Adrenal gland (tissue), 12 donors: ENCODE data around the gene PRICKLE1. TPM values are rescaled to one million over a fixed set of nuclear protein-coding genes. Genes with fewer than 3 reads are reported as not detected.

Source experiments
- DNase-seq, 7 donors: peaks; one replicate each; pipeline ENCODE4 v3.0.0-alpha.2; 2019 to 2020
- H3K27ac ChIP-seq, 5 donors: fragments of 200-600 bp; sonication (generic) in 4 of 5; 1 replicate in 3 of 5; 2 replicates in 2 of 5; pipeline versions ENCODE4 v1.5.1 to v1.8.0; 2016 to 2020; ENCODE audit warnings: mild to moderate bottlenecking in 1 of 5
- H3K27me3 ChIP-seq: fragments of 200-600 bp; 2 replicates; pipeline ENCODE4 v1.8.0; 2021
- H3K36me3 ChIP-seq, 2 donors: fragments of 200-600 bp; replicated peaks in 1 of 2; 1 replicate in 1 of 2; 2 replicates in 1 of 2; pipeline versions ENCODE4 v1.5.1 to v1.8.0; 2018 to 2022
- H3K4me1 ChIP-seq, 2 donors: fragments of 200-600 bp; replicated peaks in 1 of 2; 1 replicate in 1 of 2; 2 replicates in 1 of 2; pipeline versions ENCODE4 v1.5.1 to v1.8.0; 2018 to 2021
- H3K4me3 ChIP-seq, 4 donors: fragments of 200-600 bp; sonication (generic) in 3 of 4; one replicate each; pipeline ENCODE4 v1.5.1; 2016 to 2018
- H3K9me3 ChIP-seq, 3 donors: fragments of 200-600 bp; sonication (generic) in 1 of 3; replicated peaks in 1 of 3; 1 replicate in 2 of 3; 2 replicates in 1 of 3; pipeline versions ENCODE4 v1.5.1 to v1.8.0; 2016 to 2021
- POLR2A ChIP-seq, 2 donors: fragments of 450-650 bp; IDR thresholded peaks; one replicate each; pipeline ENCODE4 v1.6.1; 2017; ENCODE audit warnings: antibody characterized with exemption in 2 of 2, mild to moderate bottlenecking in 2 of 2, moderate library complexity in 1 of 2
- WGBS, 4 donors: extraction: QIAGEN DNeasy Blood & Tissue Kit in 2 of 4; methylation state at CpG; one replicate each; pipeline versions ENCODE4 v1.1.5 to v1.1.7; 2013 to 2017; 5-methylcytosine and 5-hydroxymethylcytosine counted together
- intact Hi-C, 2 donors: fragments of 100-400 bp; cut with DNase I; formaldehyde crosslinking; loops; one replicate each; pipeline versions ENCODE4 v1.14.1 to v1.15.0; 2022 to 2023
- polyA plus RNA-seq, 3 donors: library from polyadenylated mRNA; stranded (reverse); fragments of 200-250 nt in 2 of 3; fragments of 350-450 nt in 1 of 3; fragmentation: Illumina TruSeq in 1 of 3; extraction: RNeasy Lipid Tissue Mini Kit (QIAGEN cat#74804) in 1 of 3; gene quantifications; one replicate each; pipeline ENCODE4 v1.2.3, GENCODE V29; 2013 to 2014
- total RNA-seq, 9 donors: library from RNA; depleted of rRNA in 4 of 9; stranded (reverse); fragments of >200 nt in 4 of 9; fragments of 120-200 nt in 1 of 9; fragmentation: NEBNext Ultra II Directional in 1 of 9; extraction: Animal tissue kit (Norgen Biotek cat#: 25700) in 1 of 9; gene quantifications; one replicate each; pipeline versions ENCODE4 v1.1.0 to v1.2.4, GENCODE V29; 2013 to 2023
- TF ChIP-seq, protein P1 (sequence below), 6 experiments: fragments of 450-650 bp in 4 of 6; fragments of 200-600 bp in 2 of 6; sonication (generic) in 1 of 6; IDR thresholded peaks; 1 replicate in 5 of 6; 2 replicates in 1 of 6; pipeline versions ENCODE4 v1.5.1 to v1.8.0; 2016 to 2021; ENCODE audit warnings: antibody characterized with exemption in 6 of 6, mild to moderate bottlenecking in 2 of 6, moderate library complexity in 1 of 6
- donor health status: healthy with polysubstance abuse.
- donor health status: Bipolar disorder and iron deficiency.
- donor health status: DM: yes; HTN: yes; CAD: no.
- donor health status: DM: no; HTN: no; CAD: no.
- donor health status: DM: no; HTN: no; CAD: no.
- donor health status: DM: yes; HTN: yes; CAD: no.

Gene PRICKLE1
- total and polyA plus RNA-seq, 12 donors: 1.0 to 13.2 (median 5.1) TPM

GRCh38 chr12:42446761-42447160, 142.8 kb downstream of the PRICKLE1 start:
- WGBS, 4 donors: 69 to 79% (median 72%) methylated on average over 6 of the region's 6 CpGs
- H3K4me1 ChIP-seq: peaks cover 0 to 7% of the 10 kb centered on the region in 2 donors
- no peaks in the 10 kb centered on the region for H3K27me3 ChIP-seq
- peaks cover 0 to 9% of the 10 kb centered on the region in 2 donors for H3K36me3 ChIP-seq
- no peak overlapping the region for H3K4me3 ChIP-seq
- intact Hi-C loops: no loop called here
- DNase-seq: no peak
- TF ChIP-seq, protein P1, sequence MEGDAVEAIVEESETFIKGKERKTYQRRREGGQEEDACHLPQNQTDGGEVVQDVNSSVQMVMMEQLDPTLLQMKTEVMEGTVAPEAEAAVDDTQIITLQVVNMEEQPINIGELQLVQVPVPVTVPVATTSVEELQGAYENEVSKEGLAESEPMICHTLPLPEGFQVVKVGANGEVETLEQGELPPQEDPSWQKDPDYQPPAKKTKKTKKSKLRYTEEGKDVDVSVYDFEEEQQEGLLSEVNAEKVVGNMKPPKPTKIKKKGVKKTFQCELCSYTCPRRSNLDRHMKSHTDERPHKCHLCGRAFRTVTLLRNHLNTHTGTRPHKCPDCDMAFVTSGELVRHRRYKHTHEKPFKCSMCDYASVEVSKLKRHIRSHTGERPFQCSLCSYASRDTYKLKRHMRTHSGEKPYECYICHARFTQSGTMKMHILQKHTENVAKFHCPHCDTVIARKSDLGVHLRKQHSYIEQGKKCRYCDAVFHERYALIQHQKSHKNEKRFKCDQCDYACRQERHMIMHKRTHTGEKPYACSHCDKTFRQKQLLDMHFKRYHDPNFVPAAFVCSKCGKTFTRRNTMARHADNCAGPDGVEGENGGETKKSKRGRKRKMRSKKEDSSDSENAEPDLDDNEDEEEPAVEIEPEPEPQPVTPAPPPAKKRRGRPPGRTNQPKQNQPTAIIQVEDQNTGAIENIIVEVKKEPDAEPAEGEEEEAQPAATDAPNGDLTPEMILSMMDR (IDR thresholded peaks at IDR 0.05): no peak
- no peak for TF ChIP-seq POLR2A (IDR thresholded peaks at IDR 0.05)
- no peaks in the 10 kb centered on the region for H3K9me3 ChIP-seq
- H3K27ac ChIP-seq: no peak overlapping the region

- no peak for TF ChIP-seq POLR2A (IDR thresholded peaks at IDR 0.05)
- TF ChIP-seq, protein P1 (IDR thresholded peaks at IDR 0.05): no peak
- no peaks in the 10 kb centered on the region for H3K27me3 ChIP-seq
- peaks cover 0 to 9% of the 10 kb centered on the region in 2 donors for H3K36me3 ChIP-seq
- intact Hi-C loops: no loop called here
- DNase-seq: no peak
- H3K9me3 ChIP-seq: no peaks in the 10 kb centered on the region
- no peak overlapping the region for H3K27ac ChIP-seq
- 90 to 97% (median 96%) methylated on average over 14 to 16 of the region's 16 CpGs for WGBS, 4 donors
- no peak overlapping the region for H3K4me3 ChIP-seq
- H3K4me1 ChIP-seq: peaks cover 0 to 7% of the 10 kb centered on the region in 2 donors
Measured at GRCh38 chr12:42445891-42446290, 143.7 kb downstream of the PRICKLE1 start.

DNA sequence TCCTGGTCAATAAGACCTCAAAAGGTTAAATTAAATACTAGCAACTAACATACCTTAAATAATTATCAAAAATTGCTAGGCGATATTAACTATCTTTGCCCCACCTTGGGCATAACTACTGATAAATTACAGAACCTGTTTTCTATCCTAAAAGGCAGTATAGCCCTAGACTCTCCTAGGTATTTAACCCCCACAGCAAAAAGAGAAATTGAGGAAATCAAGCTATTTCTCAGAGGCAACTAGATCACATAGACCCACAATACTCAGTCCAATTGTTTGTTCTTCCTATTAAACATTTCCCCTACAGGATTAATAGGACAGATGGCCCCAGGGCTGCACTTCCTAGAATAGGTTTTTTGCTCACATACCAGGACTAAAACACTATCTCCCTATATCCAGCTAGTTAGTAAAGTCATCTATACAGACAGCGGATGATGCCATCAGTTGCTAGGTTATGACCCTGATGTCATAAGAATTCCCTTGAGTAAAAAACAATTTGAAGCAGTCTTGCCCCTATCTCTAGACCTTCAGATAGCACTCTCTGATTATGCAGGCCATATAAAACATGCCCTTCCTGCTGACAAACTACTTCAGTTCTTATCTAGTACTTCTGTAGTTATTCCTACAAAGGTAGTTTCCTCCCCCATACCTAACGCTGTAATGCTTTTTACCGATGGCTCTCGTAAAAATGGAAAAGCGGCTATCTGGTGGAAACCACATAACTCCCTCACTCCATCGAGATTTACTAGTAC, 145.2 kb downstream of the PRICKLE1 start:
- H3K27ac ChIP-seq: no peak overlapping the region
- no peak for TF ChIP-seq POLR2A (IDR thresholded peaks at IDR 0.05)
- TF ChIP-seq, protein P1 (IDR thresholded peaks at IDR 0.05): no peak
- peaks cover 0 to 9% of the 10 kb centered on the region in 2 donors for H3K36me3 ChIP-seq
- no peak overlapping the region for H3K4me3 ChIP-seq
- no peaks in the 10 kb centered on the region for H3K27me3 ChIP-seq
- no peak for DNase-seq
- WGBS, 4 donors: 94 to 98% (median 95%) methylated on average over 7 of the region's 7 CpGs
- H3K9me3 ChIP-seq: no peaks in the 10 kb centered on the region
- H3K4me1 ChIP-seq: peaks cover 0 to under 1% of the 10 kb centered on the region in 2 donors
- intact Hi-C loops: no loop called here

DNA sequence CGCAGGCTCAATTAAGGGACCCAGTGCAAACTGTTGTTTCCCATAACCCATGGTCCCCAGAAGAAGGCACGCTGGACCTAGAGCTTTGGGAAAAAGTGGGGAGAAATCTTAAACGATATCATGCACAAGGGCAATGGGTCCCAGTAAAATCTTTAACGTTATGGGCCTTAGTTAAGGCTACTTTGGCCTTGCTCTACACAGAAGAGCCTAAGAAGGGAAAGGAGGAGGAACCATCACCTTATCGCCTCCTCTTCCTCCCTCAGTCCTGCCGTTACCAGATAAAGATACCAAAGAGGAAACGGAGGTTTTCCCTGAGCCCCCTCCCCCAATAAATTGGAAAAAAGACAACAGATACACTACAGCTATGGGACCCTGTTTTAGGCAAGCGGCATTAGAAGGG, 146.7 kb downstream of the PRICKLE1 start:
- no peaks in the 10 kb centered on the region for H3K27me3 ChIP-seq
- DNase-seq: no peak
- WGBS, 4 donors: 88 to 96% (median 95%) methylated on average over 8 of the region's 8 CpGs
- intact Hi-C loops: no loop called here
- H3K36me3 ChIP-seq: peaks cover 0 to 9% of the 10 kb centered on the region in 2 donors
- TF ChIP-seq, protein P1 (IDR thresholded peaks at IDR 0.05): no peak
- no peak for TF ChIP-seq POLR2A (IDR thresholded peaks at IDR 0.05)
- no peak overlapping the region for H3K4me3 ChIP-seq
- peaks cover 0 to 6% of the 10 kb centered on the region in 2 donors for H3K4me1 ChIP-seq
- H3K9me3 ChIP-seq: no peaks in the 10 kb centered on the region
- no peak overlapping the region for H3K27ac ChIP-seq
